AG10803 (cell line): ENCODE results near the gene NOS1.

Source experiments
- DNase-seq: peaks from one replicate; pipeline ENCODE4 v3.0.0; 2010; ENCODE audit warnings: low read depth
- H3K4me3 ChIP-seq: 2 replicates; pipeline ENCODE4 v1.5.1; 2011; ENCODE audit warnings: mild to moderate bottlenecking, low read length, control low read depth
- CTCF ChIP-seq: conservative IDR thresholded peaks from 2 replicates; pipeline ENCODE4 v1.5.1; 2011; ENCODE audit warnings: mild to moderate bottlenecking, low read length, control low read depth, inconsistent platforms

Gene NOS1

GRCh38 chr12:117279606-117280005, 81.8 kb downstream of the NOS1 start:
- TF ChIP-seq CTCF, result no peak
- H3K4me3 ChIP-seq, result no peak overlapping the region
- DNase-seq, result no peak

GRCh38 chr12:117277875-117278274, 83.6 kb downstream of the NOS1 start:
- no peak for TF ChIP-seq CTCF
- DNase-seq, result no peak
- H3K4me3 ChIP-seq, result no peak overlapping the region

- no peak overlapping the region for H3K4me3 ChIP-seq
- DNase-seq, result no peak
- TF ChIP-seq CTCF, result no peak
Measured at GRCh38 chr12:117273091-117273490, 88.3 kb downstream of the NOS1 start.

GRCh38 chr12:117272690-117273089, 88.7 kb downstream of the NOS1 start:
- no peak overlapping the region for H3K4me3 ChIP-seq
- no peak for TF ChIP-seq CTCF
- DNase-seq, result no peak

- H3K4me3 ChIP-seq, result no peak overlapping the region
- no peak for TF ChIP-seq CTCF
- DNase-seq, result no peak
Measured at GRCh38 chr12:117262749-117263148, 98.7 kb downstream of the NOS1 start.

- peak; percentile 23 for DNase-seq
- no peak overlapping the region for H3K4me3 ChIP-seq
- no peak for TF ChIP-seq CTCF
Measured at GRCh38 chr12:117261247-117261646, 100.2 kb downstream of the NOS1 start.

GRCh38 chr12:117255386-117255785, 106.0 kb downstream of the NOS1 start:
- no peak for DNase-seq
- H3K4me3 ChIP-seq, result no peak overlapping the region
- TF ChIP-seq CTCF, result no peak
